ENCODE measurements around the gene MTREX. TPM values are rescaled to one million over a fixed set of nuclear protein-coding genes. Genes with fewer than 3 reads are reported as not detected.

Gene MTREX
- total and polyA plus RNA-seq, 4 donors: 17.4 to 88.4 (median 35.9) TPM

DNA sequence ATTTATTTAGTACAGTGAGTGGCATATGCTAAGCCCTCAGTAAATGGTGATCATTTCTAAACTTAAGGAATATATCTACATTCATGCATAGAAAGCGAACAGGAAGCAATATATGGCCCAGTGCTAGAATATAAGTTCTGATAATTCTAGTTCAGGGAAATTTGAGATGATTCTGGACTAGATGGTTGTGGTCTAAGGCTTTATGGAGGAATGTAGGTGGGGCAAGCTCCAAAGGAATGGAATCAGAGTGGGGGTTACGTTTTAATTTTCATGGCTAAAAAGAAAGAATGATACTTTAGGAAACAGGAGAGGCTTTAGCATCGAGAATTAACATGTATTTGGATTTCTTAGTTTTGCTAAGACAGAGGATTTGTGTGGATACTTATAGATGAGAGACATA is 56.1 kb downstream of the MTREX start:
- no peak for DNase-seq
- TF ChIP-seq, protein P1, sequence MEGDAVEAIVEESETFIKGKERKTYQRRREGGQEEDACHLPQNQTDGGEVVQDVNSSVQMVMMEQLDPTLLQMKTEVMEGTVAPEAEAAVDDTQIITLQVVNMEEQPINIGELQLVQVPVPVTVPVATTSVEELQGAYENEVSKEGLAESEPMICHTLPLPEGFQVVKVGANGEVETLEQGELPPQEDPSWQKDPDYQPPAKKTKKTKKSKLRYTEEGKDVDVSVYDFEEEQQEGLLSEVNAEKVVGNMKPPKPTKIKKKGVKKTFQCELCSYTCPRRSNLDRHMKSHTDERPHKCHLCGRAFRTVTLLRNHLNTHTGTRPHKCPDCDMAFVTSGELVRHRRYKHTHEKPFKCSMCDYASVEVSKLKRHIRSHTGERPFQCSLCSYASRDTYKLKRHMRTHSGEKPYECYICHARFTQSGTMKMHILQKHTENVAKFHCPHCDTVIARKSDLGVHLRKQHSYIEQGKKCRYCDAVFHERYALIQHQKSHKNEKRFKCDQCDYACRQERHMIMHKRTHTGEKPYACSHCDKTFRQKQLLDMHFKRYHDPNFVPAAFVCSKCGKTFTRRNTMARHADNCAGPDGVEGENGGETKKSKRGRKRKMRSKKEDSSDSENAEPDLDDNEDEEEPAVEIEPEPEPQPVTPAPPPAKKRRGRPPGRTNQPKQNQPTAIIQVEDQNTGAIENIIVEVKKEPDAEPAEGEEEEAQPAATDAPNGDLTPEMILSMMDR (IDR thresholded peaks at IDR 0.05; ENCODE audit: control extremely low read depth, extremely low read depth): no peak
- Histone ChIP-seq H3K9ac (ENCODE audit: insufficient read depth in 1 of 2, low read length in 2 of 2) (no peak overlapping the region), H3K36me3 (ENCODE audit: control insufficient read depth in 4 of 4, insufficient read depth in 4 of 4, low read length in 4 of 4) (peaks cover 2 to 17% (median 8%) of the 10 kb centered on the region in 4 donors), H3K4me1 (ENCODE audit: control insufficient read depth in 5 of 5, insufficient read depth in 5 of 5, low read length in 5 of 5) (no peaks in the 10 kb centered on the region), H3K9me3 (ENCODE audit: control insufficient read depth in 4 of 4, insufficient read depth in 3 of 4, low read length in 3 of 4) (no peaks in the 10 kb centered on the region), H3K27ac (ENCODE audit: low read depth in 1 of 2, low read length in 1 of 2) (no peak overlapping the region), H3K27me3 (ENCODE audit: control insufficient read depth in 3 of 3, insufficient read depth in 3 of 3, low read length in 2 of 3) (no peaks in the 10 kb centered on the region), H3K4me3 (no peak overlapping the region)
- WGBS, 2 donors: 93 to 97% methylated on average over 3 of the region's 3 CpGs
- ATAC-seq (ENCODE audit: insufficient read depth, low FRiP score): no peak

GRCh38 chr5:55364537-55365055 is 56.8 kb downstream of the MTREX start:
- H3K4me1 ChIP-seq (ENCODE audit: control insufficient read depth in 5 of 5, insufficient read depth in 5 of 5, low read length in 5 of 5): no peaks in the 10 kb centered on the region
- no peak overlapping the region for H3K27ac ChIP-seq (ENCODE audit: low read depth in 1 of 2, low read length in 1 of 2)
- no peak overlapping the region for H3K4me3 ChIP-seq
- WGBS, 2 donors: 92 to 96% methylated on average over 4 of the region's 4 CpGs
- DNase-seq (no peak), ATAC-seq (ENCODE audit: insufficient read depth, low FRiP score) (no peak)
- no peaks in the 10 kb centered on the region for H3K9me3 ChIP-seq (ENCODE audit: control insufficient read depth in 4 of 4, insufficient read depth in 3 of 4, low read length in 3 of 4)
- peaks cover 0 to 11% (median 6%) of the 10 kb centered on the region in 4 donors for H3K36me3 ChIP-seq (ENCODE audit: control insufficient read depth in 4 of 4, insufficient read depth in 4 of 4, low read length in 4 of 4)
- H3K9ac ChIP-seq (ENCODE audit: insufficient read depth in 1 of 2, low read length in 2 of 2): no peak overlapping the region
- no peaks in the 10 kb centered on the region for H3K27me3 ChIP-seq (ENCODE audit: control insufficient read depth in 3 of 3, insufficient read depth in 3 of 3, low read length in 2 of 3)
- TF ChIP-seq, protein P1 (IDR thresholded peaks at IDR 0.05; ENCODE audit: control extremely low read depth, extremely low read depth): no peak

- no peak for DNase-seq
Measured at GRCh38 chr5:55370291-55370925, 62.6 kb downstream of the MTREX start.

More at GRCh38 chr5:55370291-55370925, 62.6 kb downstream of the MTREX start:
- Histone ChIP-seq H3K9ac (ENCODE audit: insufficient read depth in 1 of 2, low read length in 2 of 2) (no peak overlapping the region), H3K36me3 (ENCODE audit: control insufficient read depth in 4 of 4, insufficient read depth in 4 of 4, low read length in 4 of 4) (peaks cover 0 to 30% (median 17%) of the 10 kb centered on the region in 4 donors), H3K4me1 (ENCODE audit: control insufficient read depth in 5 of 5, insufficient read depth in 5 of 5, low read length in 5 of 5) (no peaks in the 10 kb centered on the region), H3K9me3 (ENCODE audit: control insufficient read depth in 4 of 4, insufficient read depth in 3 of 4, low read length in 3 of 4) (peaks cover 0 to 6% (median 1%) of the 10 kb centered on the region in 4 donors), H3K27me3 (ENCODE audit: control insufficient read depth in 3 of 3, insufficient read depth in 3 of 3, low read length in 2 of 3) (no peaks in the 10 kb centered on the region), H3K27ac (ENCODE audit: low read depth in 1 of 2, low read length in 1 of 2) (no peak overlapping the region), H3K4me3 (no peak overlapping the region)
- TF ChIP-seq, protein P1 (IDR thresholded peaks at IDR 0.05; ENCODE audit: control extremely low read depth, extremely low read depth): no peak
- no peak for ATAC-seq (ENCODE audit: insufficient read depth, low FRiP score)
- 89 to 97% methylated on average over 1 of the region's 1 CpG for WGBS, 2 donors

All from lung (tissue), 12 donors.